Peyer's patch (tissue), 4 donors: ENCODE data around the gene IFNL4.

ENCODE experiments used
- CTCF ChIP-seq, 6 experiments: fragments of 450-650 bp in 4 of 6; fragments of 200-600 bp in 2 of 6; sonication (generic) in 1 of 6; IDR thresholded peaks; one replicate each; pipeline ENCODE4 v1.5.1; 2017 to 2019; ENCODE audit warnings: antibody characterized with exemption in 6 of 6, mild to moderate bottlenecking in 3 of 6, moderate library complexity in 1 of 6
- POLR2A ChIP-seq, 2 donors: fragments of 450-650 bp; IDR thresholded peaks; one replicate each; pipeline ENCODE4 v1.5.1; 2017; ENCODE audit warnings: antibody characterized with exemption in 2 of 2, mild to moderate bottlenecking in 2 of 2, moderate library complexity in 2 of 2

GRCh38 chr19:39284032-39284431, 35.4 kb upstream of the IFNL4 start:
- TF ChIP-seq CTCF (IDR thresholded peaks at IDR 0.05) (no peak), POLR2A (IDR thresholded peaks at IDR 0.05) (no peak)
